SK-N-SH (cell line): ENCODE measurements around the gene IL1F10. TPM values are rescaled to one million over a fixed set of nuclear protein-coding genes. Genes with fewer than 3 reads are reported as not detected.

Experiments
- CTCF ChIA-PET: fragments of 300-600, 350-600 bp; formaldehyde crosslinking; extraction: SDS; loops from one replicate; lab custom pipeline; 2021; lab: Yijun Ruan, JAX
- POLR2A ChIA-PET: fragments of 350-600 bp; sonication (Branson Sonifier 250); formaldehyde crosslinking; extraction: SDS; loops from one replicate; lab custom pipeline; 2020; ENCODE audit warnings: antibody characterized with exemption, inconsistent platforms; lab: Yijun Ruan, JAX
- DNase-seq: peaks from one replicate; pipeline ENCODE4 v3.0.0; 2012
- H2AFZ ChIP-seq: fragments of 200-600 bp; sonication (generic); 2 replicates; pipeline ENCODE4 v1.8.1; 2016; ENCODE audit warnings: antibody characterized with exemption, mild to moderate bottlenecking, low read depth
- H3F3A ChIP-seq: fragments of 200-600 bp; sonication (generic); replicated peaks from 2 replicates; pipeline ENCODE3; 2016; ENCODE audit warnings: antibody characterized with exemption, mild to moderate bottlenecking; ENCODE audit not compliant: insufficient read depth
- H3K27ac ChIP-seq, 2 experiments: fragments of 200-500 bp in 1 of 2; fragments of 200-600 bp in 1 of 2; sonication (Bioruptor generic) in 1 of 2; sonication (generic), shearing (Covaris generic) in 1 of 2; 2 replicates each; pipeline versions ENCODE4 v1.5.1 to v1.6.1; 2014 to 2016; ENCODE audit warnings: low read depth in 2 of 2, inconsistent platforms in 1 of 2, low read length in 1 of 2, mild to moderate bottlenecking in 1 of 2, mixed read lengths in 1 of 2
- H3K27me3 ChIP-seq: fragments of 200-600 bp; sonication (generic), shearing (Covaris generic); 2 replicates; pipeline ENCODE4 v1.6.1; 2016; ENCODE audit warnings: mixed run types; ENCODE audit not compliant: insufficient read depth
- H3K36me3 ChIP-seq, 2 experiments: fragments of 200-500 bp in 1 of 2; fragments of 200-600 bp in 1 of 2; sonication (Bioruptor generic) in 1 of 2; sonication (generic) in 1 of 2; replicated peaks in 1 of 2; 2 replicates each; pipeline versions ENCODE3 to v1.5.1; 2014 to 2016; ENCODE audit warnings: low read length in 1 of 2, mild to moderate bottlenecking in 1 of 2; ENCODE audit not compliant: insufficient read depth in 2 of 2, control insufficient read depth in 1 of 2
- H3K4me1 ChIP-seq, 2 experiments: fragments of 200-500 bp in 1 of 2; fragments of 200-600 bp in 1 of 2; sonication (Bioruptor generic) in 1 of 2; sonication (generic), shearing (Covaris generic) in 1 of 2; 2 replicates each; pipeline versions ENCODE4 v1.5.1 to v1.6.1; 2014 to 2016; ENCODE audit warnings: low read depth in 1 of 2, low read length in 1 of 2, mixed run types in 1 of 2; ENCODE audit not compliant: insufficient read depth in 2 of 2, control insufficient read depth in 1 of 2
- H3K4me2 ChIP-seq: fragments of 200-600 bp; sonication (generic), shearing (Covaris generic); 2 replicates; pipeline ENCODE4 v1.6.1; 2017; ENCODE audit warnings: mixed run types
- H3K4me3 ChIP-seq, 2 experiments: fragments of 200-500 bp in 1 of 2; fragments of 200-600 bp in 1 of 2; sonication (Bioruptor generic) in 1 of 2; sonication (generic), shearing (Covaris generic) in 1 of 2; 2 replicates each; pipeline versions ENCODE4 v1.5.1 to v1.8.1; 2014 to 2016; ENCODE audit warnings: low read depth in 2 of 2, inconsistent platforms in 1 of 2, low read length in 1 of 2, mild to moderate bottlenecking in 1 of 2, mixed read lengths in 1 of 2, moderate library complexity in 1 of 2
- H3K79me2 ChIP-seq: fragments of 200-600 bp; sonication (generic); 2 replicates; pipeline ENCODE4 v1.8.1; 2017; ENCODE audit warnings: mild to moderate bottlenecking; ENCODE audit not compliant: insufficient read depth
- H3K9ac ChIP-seq: fragments of 200-600 bp; sonication (generic); 2 replicates; pipeline ENCODE4 v1.6.1; 2017; ENCODE audit warnings: mixed run types
- H3K9me2 ChIP-seq: fragments of 200-600 bp; sonication (generic); 2 replicates; pipeline ENCODE4 v1.6.1; 2017; ENCODE audit warnings: mixed run types
- H3K9me3 ChIP-seq: fragments of 200-600 bp; sonication (generic); 2 replicates; pipeline ENCODE4 v1.6.1; 2017; ENCODE audit warnings: mixed run types, mild to moderate bottlenecking, moderate library complexity
- H4K20me1 ChIP-seq: fragments of 200-600 bp; sonication (generic); 2 replicates; pipeline ENCODE4 v1.6.1; 2017; ENCODE audit warnings: mild to moderate bottlenecking, mixed run types; ENCODE audit not compliant: insufficient read depth
- ELF1 ChIP-seq: IDR thresholded peaks from 2 replicates; pipeline ENCODE4 v1.4.0; 2012
- EZH2phosphoT487 ChIP-seq: fragments of 200-600 bp; sonication (generic); IDR thresholded peaks from 2 replicates; pipeline ENCODE4 v1.6.1; 2017; ENCODE audit warnings: low read depth, mixed run types, mild to moderate bottlenecking, antibody characterized with exemption, moderate library complexity, borderline replicate concordance
- FOSL2 ChIP-seq: IDR thresholded peaks from 2 replicates; pipeline ENCODE4 v1.4.0; 2012; ENCODE audit warnings: low read depth, mild to moderate bottlenecking, moderate library complexity, borderline replicate concordance
- FOXM1 ChIP-seq: IDR thresholded peaks from 2 replicates; pipeline ENCODE4 v1.4.0; 2012; ENCODE audit warnings: low read depth, mild to moderate bottlenecking
- IRF3 ChIP-seq: fragments of 150-350 bp; IDR thresholded peaks from 2 replicates; pipeline ENCODE4 v1.6.1; 2016; ENCODE audit warnings: mild to moderate bottlenecking, low read depth, low read length
- JUND ChIP-seq: IDR thresholded peaks from 2 replicates; pipeline ENCODE4 v1.4.0; 2012
- MAX ChIP-seq: IDR thresholded peaks from 2 replicates; pipeline ENCODE4 v1.4.0; 2012; ENCODE audit warnings: low read depth
- MEF2A ChIP-seq: IDR thresholded peaks from 2 replicates; pipeline ENCODE4 v1.4.0; 2012; ENCODE audit warnings: low read depth, borderline replicate concordance
- MXI1 ChIP-seq: IDR thresholded peaks from 2 replicates; pipeline ENCODE4 v1.6.1; 2012; ENCODE audit warnings: mild to moderate bottlenecking, low read depth, low read length, improper control_type of control experiment
- NFIC ChIP-seq: IDR thresholded peaks from 2 replicates; pipeline ENCODE4 v1.4.0; 2012; ENCODE audit warnings: borderline replicate concordance
- NRF1 ChIP-seq: IDR thresholded peaks from 2 replicates; pipeline ENCODE4 v1.6.1; 2012; ENCODE audit warnings: low read depth, mild to moderate bottlenecking, low read length
- POLR2AphosphoS5 ChIP-seq: IDR thresholded peaks from 2 replicates; pipeline ENCODE4 v1.6.1; 2012; ENCODE audit warnings: low read depth, low read length
- RCOR1 ChIP-seq: fragments of 150-350 bp; IDR thresholded peaks from 2 replicates; pipeline ENCODE4 v1.6.1; 2017; ENCODE audit warnings: antibody characterized with exemption, low read length
- REST ChIP-seq: IDR thresholded peaks from 2 replicates; pipeline ENCODE4 v1.6.1; 2012; ENCODE audit warnings: mild to moderate bottlenecking, low read depth, low read length, moderate library complexity
- RXRA ChIP-seq: IDR thresholded peaks from 2 replicates; pipeline ENCODE4 v1.4.0; 2012; ENCODE audit warnings: low read depth, mild to moderate bottlenecking, borderline replicate concordance
- SMC3 ChIP-seq: IDR thresholded peaks from 2 replicates; pipeline ENCODE4 v1.6.1; 2012; ENCODE audit warnings: low read depth, low read length, improper control_type of control experiment
- TAF1 ChIP-seq: IDR thresholded peaks from 2 replicates; pipeline ENCODE4 v1.6.1; 2012; ENCODE audit warnings: low read depth, mild to moderate bottlenecking, low read length, moderate library complexity, borderline replicate concordance
- TCF12 ChIP-seq: IDR thresholded peaks from 2 replicates; pipeline ENCODE4 v1.4.0; 2012
- TEAD4 ChIP-seq: IDR thresholded peaks from 2 replicates; pipeline ENCODE4 v1.4.0; 2012; ENCODE audit warnings: mild to moderate bottlenecking, borderline replicate concordance; ENCODE audit not compliant: insufficient read depth
- USF2 ChIP-seq: fragments of 150-350 bp; IDR thresholded peaks from 2 replicates; pipeline ENCODE4 v1.6.1; 2017; ENCODE audit warnings: antibody characterized with exemption, low read length, low read depth, borderline replicate concordance
- YY1 ChIP-seq: IDR thresholded peaks from 2 replicates; pipeline ENCODE4 v1.4.0; 2012; ENCODE audit warnings: low read depth, mild to moderate bottlenecking
- ZBTB33 ChIP-seq: IDR thresholded peaks from 2 replicates; pipeline ENCODE4 v1.4.0; 2012; ENCODE audit warnings: low read depth, borderline replicate concordance
- WGBS: methylation state at CpG from one replicate; pipeline ENCODE4 v1.1.6; 2017; ENCODE audit warnings: low lambda C conversion rate; 5-methylcytosine and 5-hydroxymethylcytosine counted together
- polyA plus RNA-seq, 3 experiments: library from polyadenylated mRNA; depleted of rRNA; stranded (reverse); fragments of >200 nt; gene quantifications; 2 replicates each; pipeline ENCODE4 v1.2.3, GENCODE V29; 2012

The IL1F10 gene
- polyA plus RNA-seq, 1 of the 3 experiments (the other 2 are of a cell fraction), result not detected

GRCh38 chr2:113111121-113111520 is 43.4 kb downstream of the IL1F10 start:
- no peak overlapping the region for H3K9ac ChIP-seq
- no peak overlapping the region for H3K4me2 ChIP-seq
- ChIA-PET CTCF (no interaction called here), POLR2A (no interaction called here)
- H3K36me3 ChIP-seq, result no peaks in the 10 kb centered on the region
- H3K4me1 ChIP-seq, result no peaks in the 10 kb centered on the region
- H3F3A ChIP-seq, result no peaks in the 10 kb centered on the region
- no peaks in the 10 kb centered on the region for H4K20me1 ChIP-seq
- H3K4me3 ChIP-seq, result no peak overlapping the region
- H3K27ac ChIP-seq, result no peak overlapping the region
- no peaks in the 10 kb centered on the region for H3K79me2 ChIP-seq
- 9% methylated on average over 3 of the region's 3 CpGs for WGBS
- H2AFZ ChIP-seq, result no peak overlapping the region
- no peaks in the 10 kb centered on the region for H3K9me3 ChIP-seq
- no peaks in the 10 kb centered on the region for H3K9me2 ChIP-seq
- no peaks in the 10 kb centered on the region; the same call in 1 of the 2 replicates for H3K27me3 ChIP-seq
- TF ChIP-seq MAX (no peak), RXRA (no peak), ELF1 (no peak), FOSL2 (no peak), JUND (no peak), FOXM1 (no peak), NRF1 (no peak), SMC3 (no peak), YY1 (no peak), USF2 (no peak), EZH2phosphoT487 (no peak), RCOR1 (no peak), MXI1 (no peak), REST (no peak)
- DNase-seq, result no peak

- Histone ChIP-seq H3K9me3 (no peaks in the 10 kb centered on the region), H3K27ac (no peak overlapping the region), H3K9ac (no peak overlapping the region), H3K9me2 (no peaks in the 10 kb centered on the region), H3K4me1 (no peaks in the 10 kb centered on the region), H3K27me3 (no peaks in the 10 kb centered on the region; the same call in 1 of the 2 replicates), H3K36me3 (no peaks in the 10 kb centered on the region), H3K79me2 (no peaks in the 10 kb centered on the region), H3K4me2 (no peak overlapping the region), H3K4me3 (no peak overlapping the region), H3F3A (no peaks in the 10 kb centered on the region), H4K20me1 (no peaks in the 10 kb centered on the region), H2AFZ (no peak overlapping the region)
- 2% methylated on average over 6 of the region's 6 CpGs for WGBS
- POLR2A ChIA-PET, result no interaction called here
- CTCF ChIA-PET, result no interaction called here
- DNase-seq, result no peak
- TF ChIP-seq TAF1, result no peak
- TF ChIP-seq MXI1, result no peak
- no peak for TF ChIP-seq POLR2AphosphoS5
- TF ChIP-seq NFIC, result no peak
- TF ChIP-seq TEAD4, result no peak
- no peak for TF ChIP-seq TCF12
- TF ChIP-seq MEF2A, result no peak
- TF ChIP-seq IRF3, result no peak
- TF ChIP-seq RCOR1, result no peak
- no peak for TF ChIP-seq ZBTB33
- no peak for TF ChIP-seq YY1
- no peak for TF ChIP-seq ELF1
Observed at GRCh38 chr2:113111823-113112287, 44.1 kb downstream of the IL1F10 start.
